ENCODE data around the gene GCC2.
"Not testable (repeated sequence)": the region's sequence is repeated elsewhere in the genome, so short reads cannot be mapped to it uniquely, and the experiment has no call there.

GCC2 gene

GRCh38 chr2:108444941-108445840 lies 3.8 kb upstream of the GCC2 start:
- H3K4me3 ChIP-seq (ENCODE audit: low read depth, low read length): no peak overlapping the region

- no peak overlapping the region for H3K4me3 ChIP-seq (ENCODE audit: low read depth, low read length)
These were observed 2.3 kb upstream of the GCC2 start for GRCh38 chr2:108446703-108447102.

- H3K4me3 ChIP-seq (ENCODE audit: low read depth, low read length): peak overlapping the region; percentile 91
These were observed 894 bp upstream of the GCC2 start for GRCh38 chr2:108447947-108448677.

- peak overlapping the region; percentile 91 for H3K4me3 ChIP-seq (ENCODE audit: low read depth, low read length)
These were observed 564 bp downstream of the GCC2 start for GRCh38 chr2:108449410-108450130.

GRCh38 chr2:108450863-108451262 lies 1.9 kb downstream of the GCC2 start:
- no peak overlapping the region for H3K4me3 ChIP-seq (ENCODE audit: low read depth, low read length)

- no peak overlapping the region for H3K4me3 ChIP-seq (ENCODE audit: low read depth, low read length)
These were observed 3.0 kb downstream of the GCC2 start for GRCh38 chr2:108451976-108452375.

GRCh38 chr2:108453530-108453929 lies 4.5 kb downstream of the GCC2 start:
- not testable (repeated sequence) for H3K4me3 ChIP-seq (ENCODE audit: low read depth, low read length)

GRCh38 chr2:108454440-108454839 lies 5.4 kb downstream of the GCC2 start:
- H3K4me3 ChIP-seq (ENCODE audit: low read depth, low read length): no peak overlapping the region

- no peak overlapping the region for H3K4me3 ChIP-seq (ENCODE audit: low read depth, low read length)
These were observed 6.6 kb downstream of the GCC2 start for GRCh38 chr2:108455571-108455970.

- H3K4me3 ChIP-seq (ENCODE audit: low read depth, low read length): no peak overlapping the region
These were observed 9.1 kb downstream of the GCC2 start for GRCh38 chr2:108458082-108458481.

GRCh38 chr2:108459441-108459840 lies 10.4 kb downstream of the GCC2 start:
- H3K4me3 ChIP-seq (ENCODE audit: low read depth, low read length): no peak overlapping the region

- H3K4me3 ChIP-seq (ENCODE audit: low read depth, low read length): no peak overlapping the region
These were observed 11.5 kb downstream of the GCC2 start for GRCh38 chr2:108460345-108461037.

GRCh38 chr2:108477099-108477498 lies 28.1 kb downstream of the GCC2 start:
- no peak overlapping the region for H3K4me3 ChIP-seq (ENCODE audit: low read depth, low read length)

- H3K4me3 ChIP-seq (ENCODE audit: low read depth, low read length): no peak overlapping the region
These were observed 36.2 kb downstream of the GCC2 start for GRCh38 chr2:108485253-108485652.

- H3K4me3 ChIP-seq (ENCODE audit: low read depth, low read length): no peak overlapping the region
These were observed 41.6 kb downstream of the GCC2 start for GRCh38 chr2:108490506-108491122.

GRCh38 chr2:108491848-108492247 lies 42.8 kb downstream of the GCC2 start:
- no peak overlapping the region for H3K4me3 ChIP-seq (ENCODE audit: low read depth, low read length)

GRCh38 chr2:108492364-108492763 lies 43.4 kb downstream of the GCC2 start:
- H3K4me3 ChIP-seq (ENCODE audit: low read depth, low read length): no peak overlapping the region

GRCh38 chr2:108496167-108496566 lies 47.2 kb downstream of the GCC2 start:
- H3K4me3 ChIP-seq (ENCODE audit: low read depth, low read length): not testable (repeated sequence)

- not testable (repeated sequence) for H3K4me3 ChIP-seq (ENCODE audit: low read depth, low read length)
These were observed 58.6 kb downstream of the GCC2 start for GRCh38 chr2:108507620-108508019.

- H3K4me3 ChIP-seq (ENCODE audit: low read depth, low read length): not testable (repeated sequence)
These were observed 63.4 kb downstream of the GCC2 start for GRCh38 chr2:108512431-108512830.

All from iPS-11a (cell line).